Measurements from ENCODE around the gene BLOC1S4.
"Not testable (repeated sequence)": the region's sequence is repeated elsewhere in the genome, so short reads cannot be mapped to it uniquely, and the experiment has no call there.

BLOC1S4 gene

GRCh38 chr4:6746721-6747293 is 30.8 kb downstream of the BLOC1S4 start:
- DNase-seq = peak in 1 of 2 experiments; percentile 8

- peak in 1 of 2 experiments; percentile 51 for DNase-seq
These were observed 31.5 kb downstream of the BLOC1S4 start for GRCh38 chr4:6747294-6748051.

- DNase-seq = no peak
These were observed 32.3 kb downstream of the BLOC1S4 start for GRCh38 chr4:6748286-6748685.

- no peak for DNase-seq
These were observed 33.6 kb downstream of the BLOC1S4 start for GRCh38 chr4:6749340-6750171.

- no peak for DNase-seq
These were observed 34.6 kb downstream of the BLOC1S4 start for GRCh38 chr4:6750286-6751221.

GRCh38 chr4:6751611-6752485 is 35.9 kb downstream of the BLOC1S4 start:
- no peak for DNase-seq

- no peak for DNase-seq
These were observed 36.5 kb downstream of the BLOC1S4 start for GRCh38 chr4:6752486-6752829.

GRCh38 chr4:6753103-6753560 is 37.2 kb downstream of the BLOC1S4 start:
- DNase-seq = no peak

GRCh38 chr4:6753891-6754290 is 37.9 kb downstream of the BLOC1S4 start:
- DNase-seq = no peak

GRCh38 chr4:6754481-6755087 is 38.6 kb downstream of the BLOC1S4 start:
- DNase-seq = no peak

GRCh38 chr4:6755088-6755753 is 39.2 kb downstream of the BLOC1S4 start:
- no peak for DNase-seq

GRCh38 chr4:6756345-6756744 is 40.4 kb downstream of the BLOC1S4 start:
- not testable (repeated sequence) for DNase-seq

GRCh38 chr4:6758728-6759127 is 42.8 kb downstream of the BLOC1S4 start:
- no peak for DNase-seq

GRCh38 chr4:6760865-6761264 is 44.9 kb downstream of the BLOC1S4 start:
- DNase-seq = no peak

GRCh38 chr4:6761649-6762615 is 46.0 kb downstream of the BLOC1S4 start:
- no peak for DNase-seq

- DNase-seq = no peak
These were observed 47.4 kb downstream of the BLOC1S4 start for GRCh38 chr4:6763330-6763851.

GRCh38 chr4:6764976-6765620 is 49.1 kb downstream of the BLOC1S4 start:
- DNase-seq = no peak

GRCh38 chr4:6765703-6766102 is 49.7 kb downstream of the BLOC1S4 start:
- no peak for DNase-seq
